NCI-H82 (cell line): ENCODE measurements around the gene APOL1.
"Not testable (repeated sequence)": the region's sequence is repeated elsewhere in the genome, so short reads cannot be mapped to it uniquely, and the experiment has no call there.

Experiments
- DNase-seq: peaks from one replicate; lab custom pipeline; 2025; lab: John Stamatoyannopoulos, UW

APOL1 gene

GRCh38 chr22:36244522-36245391 lies 8.2 kb upstream of the APOL1 start:
- DNase-seq: peak; percentile 71

DNA sequence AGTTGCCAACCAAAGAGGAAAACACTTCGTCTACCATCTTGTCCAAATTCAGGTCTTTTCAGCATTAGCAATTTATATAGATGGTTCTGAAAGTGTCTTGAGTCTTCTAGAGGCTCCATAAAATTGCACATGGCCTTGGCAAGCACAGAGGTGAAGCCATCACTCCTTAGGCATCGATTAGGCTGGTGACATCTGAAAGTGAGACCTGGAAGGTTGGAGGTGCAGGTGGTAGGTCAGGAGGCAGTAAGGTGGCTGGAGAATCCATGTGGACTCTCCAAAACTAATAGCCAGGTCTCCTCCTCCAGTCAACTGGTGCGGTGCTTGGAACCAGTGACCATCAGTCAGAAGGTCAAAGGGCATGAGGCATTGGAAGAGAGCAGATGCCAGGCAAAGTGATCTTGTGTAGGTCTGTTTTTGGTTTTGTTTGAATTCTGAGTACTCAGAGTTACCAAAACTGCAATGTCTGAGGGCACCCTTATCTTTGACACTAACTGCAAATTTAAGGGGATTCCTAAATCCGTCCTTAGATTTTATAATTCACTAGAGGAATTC lies 7.1 kb upstream of the APOL1 start:
- no peak for DNase-seq

DNA sequence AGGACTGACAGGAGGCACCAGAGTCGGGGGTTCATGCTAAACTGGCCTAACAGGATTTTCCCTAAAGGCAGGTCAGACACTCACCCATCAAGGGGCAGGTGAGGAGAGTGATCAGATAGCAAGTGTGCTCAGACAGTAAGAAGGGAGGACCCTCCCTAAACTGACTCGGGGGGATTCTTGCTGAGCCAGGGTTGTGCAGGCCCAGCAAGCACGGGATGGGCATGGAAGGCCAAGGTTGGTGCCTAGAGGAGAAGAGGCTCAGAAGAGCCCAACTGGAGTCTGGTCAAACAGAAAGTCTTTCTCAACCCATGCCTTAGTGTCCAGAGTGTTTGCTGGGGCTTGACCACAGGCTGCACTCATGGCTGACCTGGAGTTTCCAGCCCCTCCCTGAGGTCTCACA lies 6.2 kb upstream of the APOL1 start:
- DNase-seq: peak; percentile 11

- DNase-seq: no peak
Observed at GRCh38 chr22:36247955-36248354, 5.0 kb upstream of the APOL1 start.

DNA sequence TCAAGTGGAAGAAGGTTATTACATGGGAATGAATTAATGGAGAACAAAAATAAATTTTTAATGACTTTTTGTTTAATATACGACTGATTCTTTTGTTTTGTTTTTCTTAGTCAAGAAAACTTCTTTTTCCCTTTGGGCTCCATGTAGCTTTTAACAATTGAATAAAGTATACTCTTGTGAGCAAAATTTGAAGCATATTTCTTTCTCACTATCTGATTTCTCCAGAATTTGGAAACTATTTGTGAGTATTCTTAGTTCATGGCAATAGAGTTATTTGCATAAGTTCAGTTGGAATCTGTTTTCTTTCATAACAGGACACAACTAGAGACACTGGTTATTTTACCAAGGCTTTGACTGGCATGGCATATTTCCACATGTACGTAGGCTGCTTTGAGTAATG lies 3.8 kb upstream of the APOL1 start:
- no peak for DNase-seq

GRCh38 chr22:36250292-36250960 lies 2.5 kb upstream of the APOL1 start:
- not testable (repeated sequence) for DNase-seq

DNA sequence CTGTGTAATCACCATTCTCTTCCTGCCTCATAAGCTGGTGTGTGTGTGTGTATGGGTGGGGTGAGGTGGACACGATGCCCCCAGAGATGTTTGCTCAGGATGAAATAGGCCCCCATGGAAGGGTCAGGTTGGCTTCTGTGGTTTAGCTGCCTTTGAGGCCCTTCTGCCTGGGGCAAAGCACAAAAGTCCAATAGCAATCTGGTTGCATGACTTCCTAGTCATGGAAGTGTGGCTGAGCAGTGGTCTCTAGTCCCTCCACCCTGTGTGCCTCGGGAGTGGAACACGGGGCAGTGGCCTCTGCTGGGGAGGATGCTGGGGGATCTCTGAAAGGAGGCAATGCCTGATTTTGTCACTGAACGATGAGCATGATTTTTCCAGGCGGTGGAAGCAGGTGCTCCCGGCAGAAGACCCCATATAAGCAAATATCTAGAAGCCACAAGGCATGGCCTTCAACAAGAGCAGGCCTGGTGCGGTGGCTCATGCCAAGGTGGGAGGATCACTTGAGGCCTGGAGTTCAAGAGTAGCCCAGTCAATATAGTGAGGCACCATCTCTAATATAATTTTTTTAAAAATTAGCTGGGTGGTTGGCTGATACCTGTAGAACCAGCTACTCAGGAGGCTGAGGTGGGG lies 839 bp upstream of the APOL1 start:
- DNase-seq: not testable (repeated sequence)

DNA sequence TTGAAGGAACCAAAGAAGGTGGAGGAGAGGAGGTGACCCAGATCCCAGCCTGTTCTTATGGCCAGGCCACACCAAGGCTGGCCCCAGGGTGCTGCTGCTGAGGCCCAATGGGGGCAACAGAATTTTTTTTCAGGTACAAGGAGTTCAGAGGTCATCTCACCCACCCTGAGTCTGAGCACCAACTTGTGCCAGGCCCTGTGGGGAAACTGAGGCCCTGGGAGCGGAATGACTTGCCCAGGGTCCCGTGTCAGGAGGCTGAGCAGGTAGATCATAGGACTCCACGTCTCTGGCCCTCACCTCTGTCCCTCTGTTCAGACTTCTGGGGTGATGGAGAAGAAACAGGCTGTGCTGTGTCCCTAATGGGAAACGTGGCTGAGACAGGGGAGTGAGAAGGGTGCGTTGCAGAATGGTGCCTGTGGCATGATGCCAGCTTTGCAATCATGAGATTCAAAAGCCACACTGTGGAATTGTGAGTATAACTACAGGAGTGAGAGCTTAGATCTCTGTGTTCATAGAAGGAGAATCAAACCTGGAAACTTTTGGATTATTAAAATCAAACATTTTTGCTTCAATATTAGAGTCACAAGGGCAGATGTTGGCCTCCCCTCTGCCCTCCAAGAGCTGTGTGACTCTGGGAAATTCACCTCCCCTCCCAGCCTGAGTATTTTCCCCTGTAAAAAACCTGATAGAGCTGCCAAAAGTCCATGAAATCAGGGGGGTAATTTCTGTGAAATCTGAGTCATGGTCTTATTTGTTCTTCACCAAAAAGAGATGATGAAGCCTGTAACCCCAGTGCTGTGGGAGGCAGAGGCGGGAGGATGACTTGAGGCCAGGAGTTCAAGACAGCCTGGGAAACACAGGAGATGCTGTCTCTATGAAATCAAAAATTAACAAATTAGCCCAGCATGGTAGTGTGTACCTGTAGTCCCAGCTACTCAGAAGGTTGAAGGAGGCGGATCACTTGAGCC lies 874 bp downstream of the APOL1 start:
- DNase-seq: no peak

DNA sequence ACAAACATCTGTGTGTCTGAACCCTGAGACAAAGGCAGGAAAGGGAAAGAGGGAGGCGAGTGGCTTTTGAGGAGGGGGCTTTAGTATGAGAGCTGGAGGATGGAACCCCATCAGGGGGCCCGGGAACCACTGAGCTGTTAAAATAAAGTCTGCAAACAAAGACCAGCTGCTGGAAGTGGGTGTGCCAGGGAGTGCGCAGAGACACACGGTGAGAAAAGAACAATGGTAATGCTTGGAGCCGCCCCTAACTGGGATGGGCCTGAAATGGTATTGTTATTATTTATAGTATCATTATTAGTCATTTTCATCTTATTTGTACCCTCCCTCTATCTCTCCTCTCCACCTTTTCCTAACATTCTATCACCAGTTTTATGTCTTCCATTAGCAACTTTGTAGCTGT lies 2.6 kb downstream of the APOL1 start:
- DNase-seq: not testable (repeated sequence)

- DNase-seq: no peak
Observed at GRCh38 chr22:36256478-36256877, 3.5 kb downstream of the APOL1 start.

- no peak for DNase-seq
Observed at GRCh38 chr22:36257308-36257707, 4.4 kb downstream of the APOL1 start.

GRCh38 chr22:36257948-36258670 lies 5.2 kb downstream of the APOL1 start:
- no peak for DNase-seq

DNA sequence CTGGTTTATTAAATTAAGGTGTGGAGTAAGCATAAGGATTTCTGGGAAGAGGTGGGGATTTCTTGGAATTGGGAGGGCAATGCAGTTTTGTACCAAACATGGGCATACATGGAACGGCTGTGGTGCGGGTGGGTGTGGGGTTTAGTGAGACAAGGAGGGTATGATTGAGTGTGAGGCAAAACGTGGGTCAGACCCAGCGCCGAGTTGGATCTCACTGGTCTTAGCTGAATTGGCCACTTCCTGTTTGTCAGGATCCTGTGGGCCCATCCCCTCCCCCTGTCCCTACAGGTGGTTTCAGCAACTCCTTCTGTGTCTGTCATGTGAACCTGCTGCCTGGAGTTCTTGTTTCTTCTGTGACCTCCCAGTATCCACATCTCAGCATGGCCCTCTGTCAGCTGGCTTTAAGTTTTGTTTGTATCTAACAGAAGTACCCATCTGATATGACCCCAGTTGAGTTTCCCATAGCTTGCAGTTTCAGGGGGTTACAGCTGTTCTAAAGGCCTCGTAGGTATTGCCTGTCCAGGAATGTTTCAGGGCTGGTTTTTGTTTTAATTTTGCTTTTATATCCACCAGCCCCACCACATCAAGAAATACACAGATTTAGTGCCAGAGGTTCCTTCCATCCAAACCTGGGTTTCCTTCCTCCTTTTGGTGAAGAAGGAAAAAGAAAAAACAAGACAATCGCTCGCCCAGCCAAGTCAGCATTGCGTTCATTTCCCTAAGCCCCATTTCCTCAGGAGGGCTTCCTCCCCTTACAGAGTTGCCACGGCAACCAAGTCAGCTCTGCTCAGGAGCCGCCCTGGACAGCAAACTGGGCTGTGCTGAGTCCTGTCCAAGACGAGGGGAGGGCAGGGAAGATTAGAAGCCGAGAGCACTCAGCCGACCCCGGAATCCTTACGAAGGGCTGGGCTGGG lies 6.0 kb downstream of the APOL1 start:
- DNase-seq: peak; percentile 71

GRCh38 chr22:36259615-36260300 lies 6.8 kb downstream of the APOL1 start:
- no peak for DNase-seq

DNA sequence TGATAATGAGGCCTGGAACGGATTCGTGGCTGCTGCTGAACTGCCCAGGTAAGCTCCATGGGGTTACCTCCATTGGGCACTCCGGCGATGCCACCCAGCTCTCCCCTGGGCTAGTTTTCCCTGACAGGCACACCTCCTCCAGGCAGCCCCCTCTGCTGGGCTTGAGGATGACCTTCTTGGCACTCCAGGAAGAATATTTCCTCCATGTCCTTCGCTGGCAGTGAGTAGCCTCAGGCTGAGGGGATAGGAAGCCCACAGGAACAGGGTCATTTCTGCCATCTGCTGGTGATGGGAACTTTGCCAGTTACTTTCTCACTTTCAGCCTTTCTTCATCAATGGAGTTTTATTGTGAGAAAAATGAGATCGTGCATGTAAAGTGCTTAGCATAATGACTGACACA lies 8.7 kb downstream of the APOL1 start:
- not testable (repeated sequence) for DNase-seq

DNA sequence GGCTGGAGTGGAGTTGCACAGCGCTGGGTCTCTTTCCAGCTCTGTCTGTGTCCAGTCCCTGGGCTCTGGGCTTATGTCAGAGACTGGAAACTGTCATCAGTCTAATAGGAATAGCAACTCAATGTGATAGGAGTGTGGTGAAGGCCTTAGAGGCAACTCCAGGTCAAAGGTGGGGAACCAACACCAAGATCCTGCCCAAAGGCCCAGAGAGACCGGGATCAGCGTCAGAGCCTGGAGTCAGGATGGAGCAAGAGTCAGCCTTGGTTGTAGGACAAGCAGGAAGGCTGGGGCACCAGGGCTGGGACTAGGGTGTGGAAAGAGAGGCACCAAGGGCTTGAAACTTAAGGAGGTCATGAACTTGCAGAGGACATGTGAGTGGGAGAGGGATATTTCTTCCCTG lies 9.4 kb downstream of the APOL1 start:
- DNase-seq: not testable (repeated sequence)

- not testable (repeated sequence) for DNase-seq
Observed at GRCh38 chr22:36263216-36263673, 10.3 kb downstream of the APOL1 start.

- DNase-seq: not testable (repeated sequence)
Observed at GRCh38 chr22:36263886-36264664, 11.1 kb downstream of the APOL1 start.
